ENCODE measurements around the gene GOLGA6B. TPM values are rescaled to one million over a fixed set of nuclear protein-coding genes. Genes with fewer than 3 reads are reported as not detected.
"Not testable (repeated sequence)": the region's sequence is repeated elsewhere in the genome, so short reads cannot be mapped to it uniquely, and the experiment has no call there.

The GOLGA6B gene, protein sequence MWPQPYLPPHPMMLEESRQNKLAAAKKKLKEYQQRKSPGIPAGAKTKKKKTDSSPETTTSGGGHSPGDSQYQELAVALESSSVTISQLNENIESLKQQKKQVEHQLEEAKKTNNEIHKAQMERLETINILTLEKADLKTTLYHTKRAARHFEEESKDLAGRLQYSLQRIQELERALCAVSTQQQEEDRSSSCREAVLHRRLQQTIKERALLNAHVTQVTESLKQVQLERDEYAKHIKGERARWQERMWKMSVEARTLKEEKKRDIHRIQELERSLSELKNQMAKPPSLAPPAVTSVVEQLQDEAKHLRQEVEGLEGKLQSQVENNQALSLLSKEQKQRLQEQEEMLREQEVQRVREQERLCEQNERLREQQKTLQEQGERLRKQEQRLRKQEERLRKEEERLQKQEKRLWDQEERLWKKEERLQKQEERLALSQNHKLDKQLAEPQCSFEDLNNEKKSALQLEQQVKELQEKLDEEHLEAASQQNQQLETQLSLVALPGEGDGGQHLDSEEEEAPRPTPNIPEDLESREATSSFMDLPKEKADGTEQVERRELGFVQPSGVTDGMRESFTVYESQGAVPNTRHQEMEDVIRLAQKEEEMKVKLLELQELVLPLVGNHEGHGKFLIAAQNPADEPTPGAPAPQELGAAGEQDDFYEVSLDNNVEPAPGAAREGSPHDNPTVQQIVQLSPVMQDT
- not detected for total RNA-seq
- long read RNA-seq = 0 reads

DNA sequence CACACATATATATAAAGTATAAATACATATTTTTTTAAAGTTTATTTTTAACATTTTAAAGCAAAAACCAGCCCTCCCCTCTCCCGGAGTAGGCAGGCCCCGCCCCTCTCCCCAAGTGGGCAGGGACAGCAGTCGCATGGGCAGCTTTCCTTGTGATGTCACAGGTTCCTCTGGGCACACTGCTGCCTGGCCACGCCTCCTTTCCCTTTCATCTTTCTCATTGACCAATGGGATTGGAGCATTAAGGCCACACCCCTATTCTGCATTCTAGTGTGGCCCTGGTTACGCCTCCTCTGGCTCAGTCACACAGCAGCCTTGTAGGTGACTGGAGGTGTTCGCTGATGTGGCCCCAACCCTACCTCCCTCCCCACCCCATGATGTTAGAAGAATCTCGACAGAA is at the start of gene GOLGA6B:
Gene GOLGA6B, plus strand, starts transcription at position 301 of the 400 bp plus-strand sequence. Its CDS starts 41 bp downstream, at position 342.
- intact Hi-C loops (cut with DNase I); H3K27ac ChIP-seq; H3K4me3 ChIP-seq; ATAC-seq; H3K36me3 ChIP-seq; H3K27me3 ChIP-seq (ENCODE audit: low read depth); H3K9me3 ChIP-seq; DNase-seq; H3K4me1 ChIP-seq: not testable (repeated sequence)

DNA sequence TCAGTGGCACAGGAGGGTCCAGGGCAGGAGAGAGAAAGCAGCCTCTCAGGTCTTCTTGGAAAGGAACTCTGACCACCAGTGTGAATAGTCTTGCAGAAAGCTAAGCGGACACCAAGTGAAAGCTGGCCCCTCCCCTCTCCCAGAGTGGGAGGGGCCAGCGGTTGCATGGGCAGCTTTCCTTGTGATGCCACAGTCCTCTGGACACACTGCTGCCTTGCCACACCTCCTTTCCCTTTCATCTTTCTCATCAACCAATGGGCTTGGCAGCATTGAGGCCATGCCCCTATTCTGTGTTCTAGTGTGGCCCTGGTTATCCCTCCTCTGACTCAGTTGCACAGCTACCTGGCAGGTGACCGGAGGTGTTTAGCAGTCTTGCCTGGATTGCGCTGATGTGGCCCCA is 49.7 kb upstream of the GOLGA6B start:
- H3K36me3 ChIP-seq = no peaks in the 10 kb centered on the region
- no peaks in the 10 kb centered on the region for H3K9me3 ChIP-seq
- ATAC-seq = no peak
- no peak overlapping the region for H3K4me3 ChIP-seq
- DNase-seq = no peak
- no peaks in the 10 kb centered on the region for H3K4me1 ChIP-seq
- TF ChIP-seq, protein P1, sequence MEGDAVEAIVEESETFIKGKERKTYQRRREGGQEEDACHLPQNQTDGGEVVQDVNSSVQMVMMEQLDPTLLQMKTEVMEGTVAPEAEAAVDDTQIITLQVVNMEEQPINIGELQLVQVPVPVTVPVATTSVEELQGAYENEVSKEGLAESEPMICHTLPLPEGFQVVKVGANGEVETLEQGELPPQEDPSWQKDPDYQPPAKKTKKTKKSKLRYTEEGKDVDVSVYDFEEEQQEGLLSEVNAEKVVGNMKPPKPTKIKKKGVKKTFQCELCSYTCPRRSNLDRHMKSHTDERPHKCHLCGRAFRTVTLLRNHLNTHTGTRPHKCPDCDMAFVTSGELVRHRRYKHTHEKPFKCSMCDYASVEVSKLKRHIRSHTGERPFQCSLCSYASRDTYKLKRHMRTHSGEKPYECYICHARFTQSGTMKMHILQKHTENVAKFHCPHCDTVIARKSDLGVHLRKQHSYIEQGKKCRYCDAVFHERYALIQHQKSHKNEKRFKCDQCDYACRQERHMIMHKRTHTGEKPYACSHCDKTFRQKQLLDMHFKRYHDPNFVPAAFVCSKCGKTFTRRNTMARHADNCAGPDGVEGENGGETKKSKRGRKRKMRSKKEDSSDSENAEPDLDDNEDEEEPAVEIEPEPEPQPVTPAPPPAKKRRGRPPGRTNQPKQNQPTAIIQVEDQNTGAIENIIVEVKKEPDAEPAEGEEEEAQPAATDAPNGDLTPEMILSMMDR (IDR thresholded peaks at IDR 0.05) = no peak
- intact Hi-C loops (cut with DNase I) = no loop called here
- H3K27me3 ChIP-seq (ENCODE audit: low read depth) = no peaks in the 10 kb centered on the region
- no peak overlapping the region for H3K27ac ChIP-seq

DNA sequence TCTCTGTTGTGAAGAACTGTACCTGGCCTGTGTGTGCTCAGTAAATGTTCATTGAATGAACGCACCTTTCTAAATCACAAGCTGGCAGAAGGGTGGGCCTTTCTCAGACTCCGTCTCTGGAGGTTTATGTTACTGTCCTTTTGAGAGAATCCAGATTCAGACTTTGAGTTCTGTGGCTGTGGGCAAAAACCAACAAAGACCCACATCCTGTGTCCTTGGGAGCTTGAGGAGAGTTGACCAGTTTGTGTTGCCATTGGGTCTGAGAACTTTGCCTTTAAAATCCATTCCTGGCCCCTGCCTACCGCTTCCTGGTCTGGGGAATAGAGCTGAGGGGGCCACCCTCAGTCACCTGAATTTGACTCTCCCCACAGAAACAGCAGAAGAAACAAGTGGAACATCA is 46.4 kb upstream of the GOLGA6B start:
- intact Hi-C loops (cut with DNase I); H3K27ac ChIP-seq; H3K27me3 ChIP-seq (ENCODE audit: low read depth); H3K9me3 ChIP-seq; ATAC-seq; H3K36me3 ChIP-seq; H3K4me3 ChIP-seq; H3K4me1 ChIP-seq; DNase-seq: not testable (repeated sequence)

DNA sequence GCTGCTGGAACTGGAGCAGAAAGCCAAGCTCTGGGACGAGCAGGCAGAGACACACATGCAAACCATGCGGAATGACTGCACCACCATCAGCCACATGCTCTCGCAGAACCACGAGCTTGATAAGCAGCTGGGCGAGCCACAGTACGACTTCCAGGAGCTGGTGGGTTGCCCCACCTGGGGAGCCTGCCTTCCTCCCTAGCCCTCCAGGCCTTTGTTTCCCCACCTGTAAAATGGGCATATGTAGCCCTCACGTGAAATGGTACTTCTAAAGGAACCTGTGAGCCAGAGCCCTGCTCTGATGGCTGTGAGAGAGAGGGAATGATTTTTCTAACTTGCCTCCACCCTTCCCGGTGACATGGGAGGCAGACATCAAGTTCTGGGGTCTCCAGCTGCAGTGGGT is 44.6 kb upstream of the GOLGA6B start:
- H3K27ac ChIP-seq = no peak overlapping the region
- intact Hi-C loops (cut with DNase I) = no loop called here
- H3K36me3 ChIP-seq = no peaks in the 10 kb centered on the region
- no peaks in the 10 kb centered on the region for H3K9me3 ChIP-seq
- H3K4me3 ChIP-seq = no peak overlapping the region
- H3K4me1 ChIP-seq = no peaks in the 10 kb centered on the region
- DNase-seq (no peak), ATAC-seq (no peak)
- no peaks in the 10 kb centered on the region for H3K27me3 ChIP-seq (ENCODE audit: low read depth)
- TF ChIP-seq, protein P1 (IDR thresholded peaks at IDR 0.05) = no peak

DNA sequence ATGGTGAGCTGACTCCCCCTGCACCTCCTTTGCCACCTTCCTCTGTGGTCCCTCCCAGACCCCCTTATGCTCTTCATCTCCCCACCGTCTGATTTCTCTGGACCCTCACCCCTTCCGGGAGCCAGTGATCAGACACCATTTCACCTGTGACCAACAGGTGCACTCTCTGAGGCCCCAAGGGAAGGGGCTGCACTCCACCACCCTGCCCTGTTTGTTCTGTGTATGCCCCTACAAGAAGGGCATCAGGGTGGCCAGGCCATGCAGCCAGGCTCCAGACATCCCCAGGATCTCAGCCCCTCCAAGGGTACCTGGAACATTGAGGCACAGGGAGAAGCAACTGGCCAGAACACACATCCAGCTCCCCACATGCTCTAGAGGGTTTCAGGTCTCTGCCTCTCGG is 42.2 kb upstream of the GOLGA6B start:
- ATAC-seq; DNase-seq; H3K27ac ChIP-seq; H3K27me3 ChIP-seq (ENCODE audit: low read depth); H3K4me1 ChIP-seq; intact Hi-C loops (cut with DNase I); H3K9me3 ChIP-seq; H3K36me3 ChIP-seq; H3K4me3 ChIP-seq: not testable (repeated sequence)

DNA sequence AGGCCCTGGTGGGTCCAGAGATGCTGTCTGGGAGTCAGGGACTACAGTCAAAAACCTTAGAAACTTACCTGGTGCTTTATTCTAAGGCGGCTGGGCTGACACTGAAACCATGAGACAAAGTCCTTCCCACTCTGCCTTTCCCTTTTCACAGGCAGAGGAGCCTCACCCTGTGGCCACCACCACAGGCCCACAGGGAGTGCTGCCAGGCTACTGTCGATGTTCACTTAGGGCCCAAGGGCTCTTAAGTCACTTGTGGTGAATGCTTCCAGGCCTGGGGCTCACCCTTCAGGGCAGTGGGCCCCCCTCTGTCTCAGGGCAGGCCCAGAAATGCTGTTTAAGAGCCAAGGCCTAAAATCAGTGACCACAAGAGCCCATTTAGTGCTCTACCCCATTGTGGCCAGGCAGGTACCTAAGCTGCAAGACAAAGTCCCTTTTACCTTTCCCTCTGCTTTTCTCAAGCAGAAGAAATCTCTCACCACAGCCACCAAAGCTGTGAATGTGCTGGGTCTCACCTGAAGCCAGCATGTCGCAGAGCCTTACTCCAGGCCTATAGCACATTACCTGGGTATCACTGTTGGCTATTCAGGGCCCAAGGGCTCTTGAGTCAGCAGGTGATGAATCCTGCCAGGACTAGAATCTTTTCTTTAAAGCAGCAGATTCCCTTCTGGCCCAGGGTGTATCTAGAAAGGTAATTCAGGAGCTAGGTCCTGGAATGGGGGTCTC is 39.5 kb upstream of the GOLGA6B start:
- peak in 1 of 2 donors; percentile 46 for ATAC-seq
- Histone ChIP-seq H3K4me3 (no peak overlapping the region), H3K9me3 (no peaks in the 10 kb centered on the region), H3K36me3 (no peaks in the 10 kb centered on the region), H3K27me3 (ENCODE audit: low read depth) (no peaks in the 10 kb centered on the region), H3K4me1 (no peaks in the 10 kb centered on the region), H3K27ac (peak overlapping the region; percentile 31)
- intact Hi-C loops (cut with DNase I) = no loop called here
- no peak for DNase-seq
- TF ChIP-seq, protein P1 (IDR thresholded peaks at IDR 0.05) = no peak

DNA sequence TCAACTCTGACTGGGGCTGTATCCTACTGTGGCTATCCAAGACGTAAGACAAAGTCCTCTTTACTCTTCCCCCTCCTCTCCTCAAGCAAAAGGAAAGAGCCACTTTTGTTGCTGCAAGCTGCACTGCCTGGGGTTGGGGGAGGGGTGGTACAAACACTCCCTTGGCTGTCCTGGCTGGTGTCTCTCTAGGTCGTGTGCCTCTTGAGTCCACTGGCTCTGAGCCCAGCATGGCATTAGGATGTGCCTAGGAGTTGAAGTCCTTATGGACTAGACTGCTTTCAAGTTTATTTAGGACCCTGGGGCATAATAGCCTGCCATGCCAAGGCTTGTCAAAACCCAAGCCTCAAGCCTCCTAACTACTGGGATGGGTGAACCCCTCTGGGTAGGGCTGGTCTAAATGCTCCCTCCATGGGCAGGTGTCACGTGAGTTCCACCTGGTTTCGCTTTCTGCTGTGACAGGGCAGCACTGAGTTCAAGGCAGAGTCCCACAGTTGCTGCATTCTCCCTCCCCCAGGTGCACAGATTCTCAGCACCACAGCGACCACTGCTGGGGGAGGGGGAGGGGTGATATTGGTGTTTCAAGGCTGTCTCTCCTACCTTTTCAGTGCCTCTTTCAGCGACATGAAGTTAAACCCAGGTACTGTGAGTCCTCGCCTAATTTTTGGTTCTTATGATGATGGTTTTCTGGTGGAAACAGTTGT is 38.8 kb upstream of the GOLGA6B start:
- H3K4me1 ChIP-seq; H3K27me3 ChIP-seq (ENCODE audit: low read depth); intact Hi-C loops (cut with DNase I); H3K27ac ChIP-seq; H3K9me3 ChIP-seq; H3K4me3 ChIP-seq; H3K36me3 ChIP-seq; DNase-seq: not testable (repeated sequence)
- peak in 1 of 2 donors; percentile 63 for ATAC-seq
